IPS-18c (cell line): ENCODE results near the gene NR6A1.

Experiments used
- H3K4me3 ChIP-seq: 2 replicates; pipeline ENCODE4 v1.7.0; 2013; ENCODE audit warnings: low read depth, mild to moderate bottlenecking, low read length, moderate library complexity; ENCODE audit not compliant: insufficient read depth
- H3K9me3 ChIP-seq: one replicate; pipeline ENCODE4 v1.6.1; 2013; ENCODE audit warnings: mild to moderate bottlenecking, low read length, moderate library complexity; ENCODE audit not compliant: control insufficient read depth, insufficient read depth

Gene NR6A1

DNA sequence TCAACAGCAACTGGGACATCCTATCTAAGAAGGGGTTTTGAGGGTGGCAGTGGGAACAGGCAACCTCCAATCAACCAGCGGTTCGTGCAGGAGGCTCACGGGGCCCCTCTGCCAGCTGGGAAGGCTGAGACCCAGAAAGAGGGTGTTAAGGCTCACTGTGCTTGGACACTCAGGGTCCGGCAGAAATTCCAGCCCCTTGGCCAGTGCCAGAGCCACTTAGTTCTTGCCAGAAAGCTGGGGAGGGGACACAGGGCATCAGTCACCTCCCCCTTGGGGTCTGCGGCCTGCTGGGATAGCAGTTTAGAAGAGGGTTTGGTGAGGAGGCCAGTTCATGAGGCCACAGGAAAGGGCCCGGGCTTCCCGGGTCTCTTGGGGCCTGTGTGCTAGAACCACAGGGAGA is 300.4 kb downstream of the NR6A1 start:
- no peak overlapping the region for H3K4me3 ChIP-seq
- H3K9me3 ChIP-seq, result no peaks in the 10 kb centered on the region

GRCh38 chr9:124470306-124470705 is 300.8 kb downstream of the NR6A1 start:
- Histone ChIP-seq H3K9me3 (no peaks in the 10 kb centered on the region), H3K4me3 (no peak overlapping the region)

- Histone ChIP-seq H3K4me3 (no peak overlapping the region), H3K9me3 (no peaks in the 10 kb centered on the region)
Measured at GRCh38 chr9:124469011-124469832, 301.9 kb downstream of the NR6A1 start.

GRCh38 chr9:124468061-124468740 is 302.9 kb downstream of the NR6A1 start:
- Histone ChIP-seq H3K9me3 (no peaks in the 10 kb centered on the region), H3K4me3 (no peak overlapping the region)

- no peak overlapping the region for H3K4me3 ChIP-seq
- H3K9me3 ChIP-seq, result no peaks in the 10 kb centered on the region
Measured at GRCh38 chr9:124467410-124468060, 303.6 kb downstream of the NR6A1 start.
